Heart left ventricle (tissue), 13 donors: Measurements from ENCODE around the gene FAM83G.
"Not testable (repeated sequence)": the region's sequence is repeated elsewhere in the genome, so short reads cannot be mapped to it uniquely, and the experiment has no call there.

Experiments
- CTCF ChIP-seq, 12 donors: fragments of 200-600 bp; sonication (generic) in 4 of 12; IDR thresholded peaks; one replicate each; pipeline versions ENCODE4 v1.5.0 to v1.8.0; 2018 to 2022; ENCODE audit warnings: antibody characterized with exemption in 12 of 12, mild to moderate bottlenecking in 5 of 12
- POLR2A ChIP-seq, 2 donors: fragments of 450-650 bp; IDR thresholded peaks; one replicate each; pipeline ENCODE4 v1.6.1; 2017; ENCODE audit warnings: antibody characterized with exemption in 2 of 2, mild to moderate bottlenecking in 2 of 2, moderate library complexity in 2 of 2
- donor health status: ischemic (EF 13 %, LVEDD 7.1; RV severe dilation, severe dysfunction).
- donor health status: DM: no; HTN: yes; CAD: no.
- donor health status: DM: no; HTN: no; CAD: no.
- donor health status: ischemic (EF 25% LVEDD 6.9; RV normal size, moderate dysfunction).
- donor health status: ischemic (EF 25% LVEDD 5.7; RV mildly dilated, moderate dysfunction).
- donor health status: ischemic (EF 35%, LVEDD 5.7; RV mildly dilated, moderate dysfunction).
- donor health status: nonischemic (EF 11% LVEDD 7.7; RV severe dilation, severe dysfunction).
- donor health status: DM: yes; HTN: yes; CAD: no.
- donor health status: PGD.
- donor health status: ischemic (EF 29% LVEDD 5.4; RV normal size, mild dysfunction).
- donor health status: nonischemic (EF 23%, LVEDD 6.1; RV moderate dilation, normal function).

- TF ChIP-seq POLR2A, CTCF (IDR thresholded peaks at IDR 0.05): not testable (repeated sequence)
Observed at GRCh38 chr17:19037547-19037946, 33.0 kb upstream of the FAM83G start.
